Measurements from ENCODE around the gene MFAP2. TPM values are rescaled to one million over a fixed set of nuclear protein-coding genes. Genes with fewer than 3 reads are reported as not detected.

The MFAP2 gene
- total RNA-seq, 1 donor from 2014 or later = 260 TPM

- H3K27me3 Mint-ChIP-seq (ENCODE audit: low read depth) = no peaks in the 10 kb centered on the region
- peaks cover 12% of the 10 kb centered on the region for H3K36me3 Mint-ChIP-seq (ENCODE audit: low read depth)
- no peak for TF ChIP-seq CTCF (IDR thresholded peaks at IDR 0.05)
- no peaks in the 10 kb centered on the region for H3K4me1 Mint-ChIP-seq (ENCODE audit: low read depth)
- H3K9me3 Mint-ChIP-seq (ENCODE audit: low read depth) = no peaks in the 10 kb centered on the region
- no peak for DNase-seq (ENCODE audit: low spot score)
- no peak overlapping the region for H3K27ac Mint-ChIP-seq (ENCODE audit: unreplicated experiment)
- no peak overlapping the region for H3K4me3 Mint-ChIP-seq (ENCODE audit: unreplicated experiment)
These were observed 11.7 kb upstream of the MFAP2 start for GRCh38 chr1:16992102-16992501.

DNA sequence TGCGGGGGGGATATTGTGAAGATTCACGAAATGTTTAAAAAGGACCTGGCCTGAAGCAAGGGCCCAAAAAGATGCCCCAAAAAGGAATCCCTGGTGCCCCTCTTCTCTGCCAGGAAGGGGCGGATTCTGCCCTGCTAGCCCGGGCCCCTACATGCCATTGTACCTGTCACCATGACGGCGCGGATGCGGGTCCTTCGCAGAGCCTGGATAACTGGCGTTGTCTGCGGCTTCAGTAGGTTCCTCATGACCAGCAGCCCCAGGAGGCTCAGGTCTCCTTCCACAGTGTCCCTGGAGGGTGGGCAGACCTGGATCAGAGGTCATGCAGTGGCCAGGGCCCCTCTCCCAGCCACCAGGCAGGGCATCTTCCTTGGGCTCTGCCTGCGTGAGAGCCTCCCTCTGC is 11.2 kb upstream of the MFAP2 start:
- Mint-ChIP-seq H3K27ac (ENCODE audit: unreplicated experiment) (no peak overlapping the region), H3K36me3 (ENCODE audit: low read depth) (peaks cover 12% of the 10 kb centered on the region), H3K4me3 (ENCODE audit: unreplicated experiment) (no peak overlapping the region), H3K27me3 (ENCODE audit: low read depth) (no peaks in the 10 kb centered on the region), H3K4me1 (ENCODE audit: low read depth) (no peaks in the 10 kb centered on the region), H3K9me3 (ENCODE audit: low read depth) (no peaks in the 10 kb centered on the region)
- no peak for DNase-seq (ENCODE audit: low spot score)
- no peak for TF ChIP-seq CTCF (IDR thresholded peaks at IDR 0.05)

GRCh38 chr1:16989676-16990391 is 9.4 kb upstream of the MFAP2 start:
- TF ChIP-seq CTCF (IDR thresholded peaks at IDR 0.05) = no peak

DNA sequence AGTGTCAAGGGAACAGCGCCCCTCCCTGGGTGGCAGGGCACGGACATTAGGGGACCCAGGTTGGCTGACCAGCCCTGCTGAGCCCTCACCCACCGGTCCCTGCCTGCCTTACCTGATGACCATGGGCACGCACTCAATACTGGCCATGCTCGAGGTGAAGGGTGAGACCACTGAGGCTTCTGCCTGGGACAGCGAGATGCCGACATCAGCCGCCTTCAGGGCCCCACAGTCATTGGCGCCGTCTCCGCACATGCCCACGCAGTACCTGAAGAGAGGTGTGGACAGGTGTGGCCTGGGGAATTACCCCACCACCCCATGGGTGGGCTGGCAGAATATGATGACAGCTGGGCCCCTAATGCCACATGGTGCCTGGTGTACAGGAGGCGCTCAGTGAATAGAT is 7.8 kb upstream of the MFAP2 start:
- Mint-ChIP-seq H3K9me3 (ENCODE audit: low read depth) (no peaks in the 10 kb centered on the region), H3K4me3 (ENCODE audit: unreplicated experiment) (no peak overlapping the region), H3K4me1 (ENCODE audit: low read depth) (peaks cover 13% of the 10 kb centered on the region), H3K36me3 (ENCODE audit: low read depth) (peaks cover 7% of the 10 kb centered on the region), H3K27ac (ENCODE audit: unreplicated experiment) (no peak overlapping the region), H3K27me3 (ENCODE audit: low read depth) (no peaks in the 10 kb centered on the region)
- TF ChIP-seq CTCF (IDR thresholded peaks at IDR 0.05) = no peak
- no peak for DNase-seq (ENCODE audit: low spot score)

More at GRCh38 chr1:16989676-16990391, 9.4 kb upstream of the MFAP2 start:
- Mint-ChIP-seq H3K27me3 (ENCODE audit: low read depth) (no peaks in the 10 kb centered on the region), H3K4me1 (ENCODE audit: low read depth) (peaks cover 3% of the 10 kb centered on the region), H3K27ac (ENCODE audit: unreplicated experiment) (no peak overlapping the region), H3K9me3 (ENCODE audit: low read depth) (no peaks in the 10 kb centered on the region), H3K4me3 (ENCODE audit: unreplicated experiment) (no peak overlapping the region), H3K36me3 (ENCODE audit: low read depth) (peaks cover 7% of the 10 kb centered on the region)
- DNase-seq (ENCODE audit: low spot score) = no peak

DNA sequence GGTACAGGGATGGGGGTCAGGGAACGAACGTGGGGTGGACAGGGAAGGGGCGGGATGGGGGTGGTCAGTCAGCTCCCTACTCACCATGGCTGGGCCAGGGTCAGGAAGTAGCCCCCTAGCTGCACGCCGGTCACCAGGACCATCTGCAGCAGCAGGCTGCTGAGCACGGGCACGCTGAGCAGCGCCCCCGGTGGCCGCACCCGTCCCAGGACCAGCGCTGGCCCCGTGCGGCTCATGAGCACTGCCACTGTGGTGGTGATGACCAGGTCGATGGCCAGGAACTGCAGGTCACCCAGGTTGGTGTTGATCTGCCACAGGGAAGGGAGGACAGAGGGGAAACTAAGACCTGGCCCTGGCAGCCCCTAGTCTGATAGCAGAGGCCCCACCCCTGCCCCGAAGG is 6.5 kb upstream of the MFAP2 start:
- Mint-ChIP-seq H3K36me3 (ENCODE audit: low read depth) (peaks cover 7% of the 10 kb centered on the region), H3K27ac (ENCODE audit: unreplicated experiment) (no peak overlapping the region), H3K9me3 (ENCODE audit: low read depth) (no peaks in the 10 kb centered on the region), H3K27me3 (ENCODE audit: low read depth) (no peaks in the 10 kb centered on the region), H3K4me3 (ENCODE audit: unreplicated experiment) (no peak overlapping the region), H3K4me1 (ENCODE audit: low read depth) (peaks cover 15% of the 10 kb centered on the region)
- TF ChIP-seq CTCF (IDR thresholded peaks at IDR 0.05) = peak; percentile 66
- DNase-seq (ENCODE audit: low spot score) = no peak

Measured in chondrocyte (in vitro differentiated cells).